GM18520 (cell line): Measurements from ENCODE around the gene PIP4K2A.
"Not testable (repeated sequence)": the region's sequence is repeated elsewhere in the genome, so short reads cannot be mapped to it uniquely, and the experiment has no call there.

ENCODE experiments used
- ATAC-seq: cut with Tn5 transposase; IDR thresholded peaks from one replicate; pipeline ENCODE4 v1.9.1; 2021; ENCODE audit not compliant: unreplicated experiment

PIP4K2A gene

DNA sequence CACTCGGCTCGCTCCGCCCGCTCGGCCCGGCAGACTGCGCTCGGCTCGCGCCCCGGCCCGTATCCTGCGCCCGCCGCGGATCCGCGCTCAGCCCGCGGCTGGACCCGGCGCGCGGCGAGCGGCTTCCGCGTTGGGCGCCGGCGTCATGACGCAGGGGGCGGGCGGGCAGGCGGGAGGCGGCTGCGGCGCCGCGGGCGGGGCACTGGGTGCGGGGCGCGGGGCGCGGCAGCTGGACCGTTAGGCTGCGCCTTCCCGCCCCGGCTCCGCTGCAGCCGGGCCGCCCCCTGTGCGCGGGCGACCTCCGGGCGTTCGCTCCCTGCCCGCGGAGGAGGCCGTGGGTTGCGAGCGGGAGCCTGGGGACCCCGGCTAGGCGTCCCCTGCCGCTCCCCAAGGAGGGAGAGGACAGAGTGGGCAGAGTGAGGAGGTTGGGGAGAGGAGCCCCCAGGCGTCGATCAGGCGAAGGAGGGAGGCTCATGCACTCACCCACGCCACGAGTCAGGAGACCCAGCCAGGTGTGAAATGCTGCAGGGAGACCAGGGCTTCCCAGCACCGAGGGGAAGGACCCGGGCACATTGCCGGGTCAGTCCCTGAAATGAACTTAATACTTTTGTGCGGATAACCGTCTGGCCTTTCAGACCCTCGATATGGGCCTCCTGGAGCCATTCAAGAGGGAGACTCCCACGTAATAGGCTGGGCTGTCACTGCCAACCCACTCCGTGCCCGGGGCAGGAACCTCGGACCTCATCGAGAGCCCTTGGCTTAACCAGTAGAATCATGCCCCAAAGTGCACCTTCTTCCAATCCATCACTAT is at the start of gene PIP4K2A:
Gene PIP4K2A (minus strand): TSS at position 100 of the 811 bp plus-strand sequence. CDS start 252 bp downstream, outside the sequence.
- ATAC-seq = peak; percentile 73

DNA sequence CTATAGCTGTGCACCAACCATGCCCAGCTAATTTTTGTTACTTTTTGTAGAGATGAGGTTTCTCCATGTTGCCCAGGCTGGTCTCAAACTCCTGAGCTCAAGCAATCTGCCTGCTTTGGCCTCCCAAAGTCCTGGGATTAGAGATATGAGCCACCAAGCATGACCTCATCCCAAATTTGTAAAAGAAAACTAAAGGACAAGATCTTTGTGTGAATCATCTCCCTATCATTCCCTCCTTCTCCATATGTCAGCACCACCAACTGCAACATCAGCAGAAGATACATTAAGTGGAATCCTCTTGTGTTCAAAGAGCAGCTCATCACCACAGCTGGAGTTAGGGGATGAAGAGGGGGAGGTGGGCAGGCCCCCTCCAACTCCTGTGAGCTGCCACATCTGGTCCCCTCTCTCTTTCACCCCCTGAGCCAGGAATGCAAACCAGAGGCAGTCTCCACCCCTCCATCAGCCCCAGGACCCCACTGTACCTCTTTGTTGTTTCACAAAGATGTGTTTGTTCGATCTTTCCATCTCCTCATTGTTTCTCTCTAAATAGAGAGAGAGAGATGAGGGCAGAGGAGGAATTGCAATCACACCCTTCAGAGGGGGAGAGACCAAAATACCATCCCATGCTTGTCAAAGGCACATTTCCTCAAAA is 47.3 kb upstream of the PIP4K2A start:
- ATAC-seq = no peak

GRCh38 chr10:22760025-22760424 is 45.6 kb upstream of the PIP4K2A start:
- ATAC-seq = no peak

- ATAC-seq = no peak
These were observed 44.5 kb upstream of the PIP4K2A start for GRCh38 chr10:22758867-22759266.

GRCh38 chr10:22754296-22754695 is 39.9 kb upstream of the PIP4K2A start:
- ATAC-seq = no peak

DNA sequence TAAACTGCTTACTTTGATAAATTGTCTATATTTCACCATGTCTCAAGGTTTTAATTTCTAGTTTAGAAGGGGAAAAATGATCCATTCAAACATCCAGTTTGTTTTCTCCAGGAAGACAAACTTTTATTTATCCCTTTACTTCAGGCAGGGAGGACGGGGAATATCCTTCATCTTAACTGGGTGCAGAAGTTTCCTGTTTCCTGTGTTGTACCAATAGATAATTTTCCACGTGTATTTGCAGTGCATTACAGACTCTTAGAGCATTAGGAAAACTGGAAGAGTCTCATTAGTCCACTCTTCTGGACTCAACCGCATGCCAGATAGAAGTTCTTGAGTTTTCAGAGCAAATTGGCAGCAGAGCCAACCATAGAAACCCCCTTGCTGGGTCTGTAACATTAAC is 39.4 kb upstream of the PIP4K2A start:
- ATAC-seq = no peak

- no peak for ATAC-seq
These were observed 38.0 kb upstream of the PIP4K2A start for GRCh38 chr10:22752272-22752889.

DNA sequence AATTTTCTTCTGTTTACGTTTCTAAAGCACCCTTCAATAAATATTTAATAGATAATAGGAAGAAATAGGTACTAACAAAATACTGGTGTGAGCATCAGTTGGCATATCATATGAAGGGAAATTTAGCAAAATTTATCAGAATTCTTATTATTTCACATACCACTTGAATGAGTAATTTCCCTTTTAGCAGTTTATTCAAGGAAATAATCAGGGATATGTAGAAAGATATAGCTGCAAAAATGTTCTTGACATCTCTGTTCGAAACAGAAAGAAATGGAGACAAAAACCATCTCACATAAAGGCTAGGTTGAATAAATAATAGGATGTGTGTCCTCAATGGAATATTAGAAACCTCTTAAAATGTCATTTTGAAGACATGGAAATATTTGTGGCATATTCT is 35.8 kb upstream of the PIP4K2A start:
- ATAC-seq = no peak

- ATAC-seq = not testable (repeated sequence)
These were observed 30.5 kb upstream of the PIP4K2A start for GRCh38 chr10:22744858-22745257.

DNA sequence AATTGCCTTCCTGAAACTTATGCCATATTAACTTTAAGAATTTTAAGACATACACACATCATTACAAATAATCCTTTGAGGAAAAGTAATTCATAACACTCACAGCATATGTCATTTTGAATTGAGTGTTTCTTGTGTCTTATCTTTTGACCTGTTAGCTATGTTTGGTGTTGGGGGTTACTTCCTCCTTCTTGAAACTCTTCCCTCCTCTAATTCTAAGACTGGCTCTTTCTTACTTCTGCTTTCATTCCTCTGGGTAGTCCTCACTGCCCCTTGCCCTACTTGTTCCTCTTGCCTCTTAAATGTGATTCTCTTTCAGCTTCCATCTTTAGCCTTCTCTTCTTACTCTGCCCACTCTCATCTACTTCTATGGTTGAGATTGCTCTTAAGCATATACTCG is 28.3 kb upstream of the PIP4K2A start:
- peak; percentile 93 for ATAC-seq

DNA sequence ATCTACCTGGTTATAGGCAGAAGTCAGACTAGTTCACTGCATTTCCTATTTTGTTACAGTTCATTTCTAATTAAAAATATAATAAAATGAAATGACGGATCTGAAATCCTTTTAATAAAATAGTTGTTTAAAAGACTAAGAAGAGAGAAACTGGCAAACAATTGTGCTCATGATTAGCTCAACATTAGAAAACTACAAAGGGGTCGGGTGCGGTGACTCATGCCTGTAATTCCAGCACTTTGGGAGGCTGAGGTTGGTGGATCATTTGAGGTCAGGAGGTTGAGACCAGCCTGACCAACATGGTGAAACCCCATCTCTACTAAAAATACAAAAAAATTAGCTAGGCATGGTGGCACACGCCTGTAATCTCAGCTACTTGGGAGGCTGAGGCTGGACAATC is 27.3 kb upstream of the PIP4K2A start:
- not testable (repeated sequence) for ATAC-seq

- ATAC-seq = no peak
These were observed 25.8 kb upstream of the PIP4K2A start for GRCh38 chr10:22740180-22740579.

- no peak for ATAC-seq
These were observed 23.2 kb upstream of the PIP4K2A start for GRCh38 chr10:22737587-22737986.

DNA sequence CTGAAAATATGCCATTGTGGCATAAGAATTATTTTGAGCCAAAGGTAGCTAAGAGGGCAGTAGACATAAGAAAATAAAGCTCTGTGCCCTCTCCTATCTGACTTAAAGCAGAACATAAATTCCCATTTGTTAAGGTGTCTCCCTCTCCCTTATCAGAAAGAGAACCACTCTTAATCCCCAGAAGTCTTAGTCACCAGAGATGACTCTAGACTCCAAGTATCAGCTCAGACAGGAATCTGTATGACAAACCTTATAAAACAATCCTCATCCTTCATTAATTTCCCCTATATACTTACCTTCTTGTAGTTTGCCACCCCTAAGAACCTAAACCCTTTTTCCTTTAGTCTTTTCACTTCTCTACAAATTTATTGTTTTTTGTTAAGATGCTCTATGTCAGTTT is 21.8 kb upstream of the PIP4K2A start:
- ATAC-seq = no peak

DNA sequence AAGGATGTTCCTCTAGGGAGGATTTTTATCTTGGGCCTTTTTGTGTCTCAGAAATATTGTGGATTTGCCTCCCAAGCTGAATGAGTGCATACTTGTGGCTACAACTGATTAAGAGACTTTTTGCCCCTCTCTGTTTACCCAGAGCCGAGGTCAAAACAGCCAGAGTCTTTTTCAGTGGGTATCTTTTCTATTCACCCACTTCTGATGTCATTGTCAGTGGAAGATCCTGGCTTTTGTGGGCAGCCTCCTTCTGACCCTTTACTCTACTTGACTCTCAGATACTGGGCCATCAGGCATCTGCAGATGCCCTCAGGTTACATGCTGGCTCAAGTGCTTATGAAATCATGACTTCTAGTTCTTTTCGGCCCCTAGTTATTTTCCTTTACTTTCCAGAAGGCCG is 19.6 kb upstream of the PIP4K2A start:
- no peak for ATAC-seq

- no peak for ATAC-seq
These were observed 13.3 kb upstream of the PIP4K2A start for GRCh38 chr10:22727663-22728062.

DNA sequence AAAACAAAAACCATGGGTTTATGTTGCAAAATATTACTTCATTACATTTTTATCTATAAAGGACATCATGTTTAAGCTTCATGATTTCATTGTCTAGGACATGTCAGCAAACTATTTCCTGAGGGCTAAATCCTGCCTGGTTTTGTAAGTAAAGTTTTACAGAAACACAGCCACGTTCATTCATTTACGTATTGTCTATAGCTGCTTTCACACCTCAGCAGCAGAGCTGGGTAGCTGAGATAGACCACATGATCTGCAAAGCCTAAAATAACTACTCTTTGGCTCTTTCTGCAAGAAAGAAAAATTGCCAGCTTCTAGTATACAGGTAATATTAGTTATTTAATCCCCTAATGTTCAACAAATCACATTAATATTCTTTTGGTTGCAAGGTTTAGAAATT is 12.7 kb upstream of the PIP4K2A start:
- no peak for ATAC-seq

DNA sequence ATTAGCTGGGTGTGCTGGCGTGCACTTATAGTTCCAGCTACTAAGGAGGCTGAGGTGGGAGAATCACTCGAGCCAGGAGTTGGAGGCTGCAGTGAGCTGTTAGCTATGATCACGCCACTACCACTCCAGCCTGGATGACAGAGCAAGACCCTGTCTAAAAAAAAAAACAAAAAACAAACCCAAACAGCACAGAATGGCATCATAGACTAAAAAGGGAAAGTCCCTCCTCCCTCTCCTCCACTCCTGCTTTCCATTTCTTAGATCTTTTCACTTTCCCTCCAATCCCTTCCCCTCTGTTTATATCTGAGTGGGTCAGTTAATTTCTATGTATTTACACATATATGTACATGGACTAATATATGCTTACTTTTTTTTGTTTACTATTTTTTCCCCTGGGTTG is 10.4 kb upstream of the PIP4K2A start:
- no peak for ATAC-seq

DNA sequence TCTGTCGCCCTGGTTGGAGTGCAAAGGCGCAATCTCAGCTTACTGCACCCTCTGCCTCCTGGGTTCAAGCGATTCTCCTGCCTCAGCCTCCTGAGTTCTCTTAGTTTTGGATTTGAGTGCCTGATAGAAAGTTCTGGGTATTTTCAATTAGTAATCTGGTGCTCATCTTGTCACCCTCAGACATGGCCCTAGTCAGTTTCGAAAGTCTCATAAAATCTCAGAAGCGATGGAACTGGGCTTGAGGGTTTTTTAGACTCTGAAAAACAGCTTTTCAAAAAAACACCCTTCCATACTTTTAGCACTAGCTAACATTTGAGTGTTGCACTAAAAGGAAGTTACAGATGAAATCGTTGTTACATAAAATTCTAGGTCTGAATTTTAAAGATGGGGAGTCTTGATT is 9.4 kb upstream of the PIP4K2A start:
- peak; percentile 48 for ATAC-seq

DNA sequence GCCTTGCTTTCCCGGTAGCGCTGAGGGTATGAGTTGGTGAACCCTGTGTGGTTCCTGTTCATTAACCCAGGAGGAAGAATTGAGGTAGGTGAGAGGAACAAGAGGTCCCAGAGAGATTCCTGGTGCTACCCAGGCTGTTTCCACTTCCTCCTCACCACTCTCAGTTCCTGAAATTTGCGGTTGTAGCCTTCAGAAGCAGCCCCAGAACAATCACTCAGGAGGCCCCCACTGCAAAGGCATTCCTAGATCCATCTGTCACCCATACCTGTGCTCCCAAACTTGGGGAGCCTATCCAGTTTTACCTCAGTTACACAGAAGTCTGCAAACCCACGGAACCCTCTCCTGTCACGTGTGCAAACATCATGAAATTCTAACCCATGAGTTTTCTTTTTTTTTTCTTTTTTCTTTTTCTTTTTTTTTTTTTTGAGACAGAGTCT is 9.0 kb upstream of the PIP4K2A start:
- ATAC-seq = peak; percentile 31

- ATAC-seq = no peak
These were observed 8.3 kb upstream of the PIP4K2A start for GRCh38 chr10:22722626-22723169.

GRCh38 chr10:22720667-22721066 is 6.3 kb upstream of the PIP4K2A start:
- no peak for ATAC-seq
